GM13977 (cell line): ENCODE data around the gene TRPM2.
"Not testable (repeated sequence)": the region's sequence is repeated elsewhere in the genome, so short reads cannot be mapped to it uniquely, and the experiment has no call there.

Source experiments
- DNase-seq: peaks from one replicate; pipeline ENCODE4 v3.0.0; 2012; ENCODE audit warnings: low spot score
- CTCF ChIP-seq: IDR thresholded peaks from 2 replicates; pipeline ENCODE4 v1.5.1; 2012; ENCODE audit warnings: mild to moderate bottlenecking, control low read depth; ENCODE audit not compliant: insufficient read depth; ENCODE audit errors: extremely low read depth, missing control alignments
- in situ Hi-C: fragments of 300-500 bp; cut with MboI; formaldehyde crosslinking; loops from one replicate; pipeline ENCODE4 v1.12.0; 2022; ENCODE audit warnings: low sequenced_read_pairs, low pct_unique_long_range_greater_than_20kb, mixed read lengths, inconsistent platforms; ENCODE audit not compliant: unreplicated experiment

Gene TRPM2

GRCh38 chr21:44477131-44477530, 123.7 kb downstream of the TRPM2 start:
- DNase-seq: no peak
- no peak for TF ChIP-seq CTCF
- in situ Hi-C loops: no loop called here

- no peak for DNase-seq
- in situ Hi-C loops: no loop called here
- TF ChIP-seq CTCF: no peak
Observed at GRCh38 chr21:44477712-44478111, 124.3 kb downstream of the TRPM2 start.

- no peak for DNase-seq
- TF ChIP-seq CTCF: no peak
- in situ Hi-C loops: no loop called here
Observed at GRCh38 chr21:44478124-44478800, 124.8 kb downstream of the TRPM2 start.

GRCh38 chr21:44478801-44479167, 125.4 kb downstream of the TRPM2 start:
- DNase-seq: no peak
- in situ Hi-C loops: no loop called here
- TF ChIP-seq CTCF: no peak

GRCh38 chr21:44479556-44480199, 126.3 kb downstream of the TRPM2 start:
- in situ Hi-C loops, DNase-seq: not testable (repeated sequence)
- TF ChIP-seq CTCF: peak; percentile 67

- no peak for DNase-seq
- in situ Hi-C loops: no loop called here
- no peak for TF ChIP-seq CTCF
Observed at GRCh38 chr21:44480200-44481053, 127.0 kb downstream of the TRPM2 start.
